BJ (cell line): ENCODE measurements around the gene ARHGAP26. TPM values are rescaled to one million over a fixed set of nuclear protein-coding genes. Genes with fewer than 3 reads are reported as not detected.

ENCODE experiments used
- CTCF ChIA-PET: fragments of 350-600 bp; formaldehyde crosslinking; extraction: SDS; loops from one replicate; lab custom pipeline; 2021; ENCODE audit warnings: antibody characterized with exemption, inconsistent platforms; lab: Yijun Ruan, JAX
- POLR2A ChIA-PET: fragments of 300-600 bp; sonication (Branson Sonifier 250); formaldehyde crosslinking; extraction: SDS; loops from one replicate; lab custom pipeline; 2021; ENCODE audit warnings: antibody characterized with exemption; lab: Charles Lee
- DNase-seq: peaks from one replicate; pipeline ENCODE4 v3.0.0-alpha.2; 2011; ENCODE audit warnings: low read depth
- H3K27me3 ChIP-seq: 2 replicates; pipeline ENCODE4 v1.6.0; 2011; ENCODE audit warnings: low read length; ENCODE audit not compliant: control insufficient read depth, insufficient read depth
- H3K36me3 ChIP-seq: 2 replicates; pipeline ENCODE4 v1.5.1; 2011; ENCODE audit warnings: low read length; ENCODE audit not compliant: control insufficient read depth, insufficient read depth
- H3K4me3 ChIP-seq: 2 replicates; pipeline ENCODE4 v1.5.1; 2011; ENCODE audit warnings: low read depth, mild to moderate bottlenecking, control low read depth, low read length
- CTCF ChIP-seq: IDR thresholded peaks from 2 replicates; pipeline ENCODE4 v1.5.1; 2011; ENCODE audit warnings: low read depth, mild to moderate bottlenecking, control low read depth, inconsistent platforms, low read length, moderate library complexity; ENCODE audit not compliant: insufficient read depth
- polyA plus RNA-seq: library from polyadenylated mRNA; depleted of rRNA; stranded (reverse); fragments of >200 nt; gene quantifications from 2 replicates; pipeline ENCODE4 v1.2.3, GENCODE V29; 2011

The ARHGAP26 gene
- polyA plus RNA-seq, 1 experiment = 4.8 TPM

DNA sequence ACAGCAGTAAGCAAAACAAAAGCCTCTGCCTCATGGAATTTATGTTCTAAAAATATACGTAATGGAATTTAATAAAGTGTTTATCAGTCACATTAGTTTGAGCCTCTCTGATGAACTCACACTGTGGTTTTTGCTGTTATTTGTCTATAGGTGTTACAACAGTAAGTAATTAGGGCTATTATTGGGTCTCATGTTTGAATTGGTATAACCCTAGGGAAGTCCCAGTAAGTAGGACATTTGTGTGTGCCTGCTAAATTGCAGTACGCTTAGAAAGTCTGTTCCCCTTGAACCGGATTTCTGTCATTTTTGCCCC is 435.7 kb downstream of the ARHGAP26 start:
- TF ChIP-seq CTCF = no peak
- CTCF ChIA-PET = interaction anchor here (1.1 to 1.3 kb wide), 2 partner anchors 16 to 198 kb away, joined by 3 read pairs; partner anchors contain the start of gene NR3C1
- POLR2A ChIA-PET = no interaction called here

DNA sequence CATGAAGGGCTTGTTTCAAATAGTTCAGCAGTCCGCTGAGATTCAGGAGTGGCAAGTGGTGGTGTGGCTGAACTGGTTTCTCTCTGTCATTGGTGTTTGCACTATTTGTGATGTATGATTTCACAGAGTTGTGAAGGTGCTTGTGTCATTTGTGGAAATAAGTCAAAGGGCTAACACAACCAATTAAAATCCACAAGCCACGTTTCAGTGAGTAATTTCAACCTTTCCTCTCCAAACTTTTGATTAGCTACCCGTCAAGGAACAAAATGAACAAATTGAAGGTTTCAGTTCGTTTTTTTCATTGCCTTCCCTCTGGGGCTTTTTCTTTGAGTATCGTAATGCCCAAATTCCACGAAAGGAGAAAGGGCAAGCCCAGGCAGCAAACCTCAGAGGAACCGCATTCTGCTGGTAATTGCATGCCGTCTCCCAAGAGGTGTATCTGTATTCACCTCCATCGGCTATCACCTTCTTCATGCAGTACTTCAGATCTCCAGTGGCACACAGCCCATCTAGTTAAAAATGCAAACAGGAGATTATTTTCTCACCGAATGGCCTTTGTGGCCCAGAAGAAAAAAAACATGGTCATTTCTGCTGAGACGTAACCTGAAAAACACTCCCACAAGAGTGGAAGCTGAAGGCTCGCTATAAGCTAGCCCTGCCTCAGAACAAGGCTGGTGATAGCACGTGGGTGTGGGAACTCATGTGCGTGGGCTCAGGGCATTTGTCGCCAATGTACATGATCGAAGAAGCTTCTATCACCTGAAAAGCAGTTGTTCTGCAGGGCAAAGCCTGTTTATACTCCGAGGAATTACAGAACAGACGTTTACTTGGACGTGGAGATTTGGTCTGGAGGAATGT is 436.2 kb downstream of the ARHGAP26 start:
- POLR2A ChIA-PET = no interaction called here
- CTCF ChIA-PET = no interaction called here
- TF ChIP-seq CTCF = no peak

More for the DNA sequence above, 435.7 kb downstream of the ARHGAP26 start:
- Histone ChIP-seq H3K27me3 (no peaks in the 10 kb centered on the region), H3K36me3 (no peaks in the 10 kb centered on the region), H3K4me3 (no peak overlapping the region)
- DNase-seq = no peak

DNA sequence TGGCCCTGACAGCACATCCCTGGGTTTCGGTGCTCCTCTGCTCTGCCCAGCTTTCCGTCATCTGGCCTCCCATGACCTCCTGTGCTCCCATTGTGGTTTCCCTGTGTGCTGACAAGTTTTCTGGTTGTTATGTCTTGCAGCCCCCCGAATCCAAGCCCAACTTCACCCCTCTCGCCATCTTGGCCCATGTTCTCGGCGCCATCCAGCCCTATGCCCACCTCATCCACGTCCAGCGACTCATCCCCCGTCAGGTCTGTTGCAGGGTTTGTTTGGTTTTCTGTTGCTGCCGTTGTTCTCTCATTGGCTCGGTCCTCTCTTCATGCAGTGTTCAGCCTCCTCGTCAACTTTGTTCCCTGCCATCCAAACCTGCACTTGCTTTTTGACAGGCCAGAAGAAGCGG is 436.9 kb downstream of the ARHGAP26 start:
- ChIA-PET CTCF (no interaction called here), POLR2A (no interaction called here)
- DNase-seq = no peak
- no peak for TF ChIP-seq CTCF
- Histone ChIP-seq H3K36me3 (no peaks in the 10 kb centered on the region), H3K27me3 (no peaks in the 10 kb centered on the region), H3K4me3 (no peak overlapping the region)

More for the DNA sequence above, 436.2 kb downstream of the ARHGAP26 start:
- H3K4me3 ChIP-seq = no peak overlapping the region
- no peaks in the 10 kb centered on the region for H3K36me3 ChIP-seq
- H3K27me3 ChIP-seq = no peaks in the 10 kb centered on the region
- no peak for DNase-seq

- CTCF ChIA-PET = interaction anchor here (1.1 kb wide), 1 partner anchor 186 kb away, joined by 3 read pairs; no protein-coding TSS in a partner anchor
- POLR2A ChIA-PET = no interaction called here
- H3K27me3 ChIP-seq = no peaks in the 10 kb centered on the region
- H3K36me3 ChIP-seq = no peaks in the 10 kb centered on the region
- H3K4me3 ChIP-seq = no peak overlapping the region
- DNase-seq = no peak
- TF ChIP-seq CTCF = no peak
Observed at GRCh38 chr5:143207563-143208364, 437.6 kb downstream of the ARHGAP26 start.

DNA sequence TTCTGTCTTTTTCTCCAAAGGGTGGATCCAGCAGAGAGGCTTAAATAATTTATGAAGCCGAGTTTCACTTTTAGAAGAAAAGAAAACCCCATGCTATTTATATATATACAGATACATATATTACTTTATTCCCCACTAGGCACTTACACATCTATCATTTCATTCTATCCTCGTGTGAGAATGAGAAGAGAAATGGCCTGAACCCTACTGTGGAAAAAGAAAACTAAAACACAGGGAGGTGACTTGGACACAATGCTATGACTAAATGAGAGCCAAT is 438.1 kb downstream of the ARHGAP26 start:
- ChIA-PET POLR2A (no interaction called here), CTCF (interaction anchor here (1.1 kb wide), 1 partner anchor 186 kb away, joined by 3 read pairs; no protein-coding TSS in a partner anchor)
- Histone ChIP-seq H3K27me3 (no peaks in the 10 kb centered on the region), H3K36me3 (no peaks in the 10 kb centered on the region), H3K4me3 (no peak overlapping the region)
- DNase-seq = no peak
- no peak for TF ChIP-seq CTCF
